ENCODE data around the gene CXXC5.

DNA sequence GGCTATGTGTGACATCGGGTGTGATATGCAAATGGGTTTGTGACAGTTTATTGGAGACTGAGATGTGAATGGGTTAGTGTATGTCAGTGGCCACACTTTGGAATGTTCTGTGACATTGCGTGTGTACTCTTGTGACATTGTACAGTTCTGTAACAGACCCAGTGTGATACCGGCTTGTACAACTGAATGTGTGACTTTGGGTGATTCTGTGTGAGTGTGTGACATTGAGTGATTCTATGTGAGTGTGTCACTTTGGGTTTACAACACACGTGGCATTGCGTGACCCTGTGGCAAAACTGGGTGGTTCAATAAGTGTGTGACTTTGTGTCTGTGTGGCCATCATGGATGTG is 38.2 kb downstream of the CXXC5 start:
- TF ChIP-seq POLR2AphosphoS5 (IDR thresholded peaks at IDR 0.05) (no peak), POLR2A (IDR thresholded peaks at IDR 0.05) (no peak)
- TF ChIP-seq, protein P1, sequence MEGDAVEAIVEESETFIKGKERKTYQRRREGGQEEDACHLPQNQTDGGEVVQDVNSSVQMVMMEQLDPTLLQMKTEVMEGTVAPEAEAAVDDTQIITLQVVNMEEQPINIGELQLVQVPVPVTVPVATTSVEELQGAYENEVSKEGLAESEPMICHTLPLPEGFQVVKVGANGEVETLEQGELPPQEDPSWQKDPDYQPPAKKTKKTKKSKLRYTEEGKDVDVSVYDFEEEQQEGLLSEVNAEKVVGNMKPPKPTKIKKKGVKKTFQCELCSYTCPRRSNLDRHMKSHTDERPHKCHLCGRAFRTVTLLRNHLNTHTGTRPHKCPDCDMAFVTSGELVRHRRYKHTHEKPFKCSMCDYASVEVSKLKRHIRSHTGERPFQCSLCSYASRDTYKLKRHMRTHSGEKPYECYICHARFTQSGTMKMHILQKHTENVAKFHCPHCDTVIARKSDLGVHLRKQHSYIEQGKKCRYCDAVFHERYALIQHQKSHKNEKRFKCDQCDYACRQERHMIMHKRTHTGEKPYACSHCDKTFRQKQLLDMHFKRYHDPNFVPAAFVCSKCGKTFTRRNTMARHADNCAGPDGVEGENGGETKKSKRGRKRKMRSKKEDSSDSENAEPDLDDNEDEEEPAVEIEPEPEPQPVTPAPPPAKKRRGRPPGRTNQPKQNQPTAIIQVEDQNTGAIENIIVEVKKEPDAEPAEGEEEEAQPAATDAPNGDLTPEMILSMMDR (IDR thresholded peaks at IDR 0.05) = no peak
